GM18867 (cell line): Measurements from ENCODE around the gene SLU7.

Experiments used
- ATAC-seq: cut with Tn5 transposase; IDR thresholded peaks from one replicate; pipeline ENCODE4 v1.9.1; 2021; ENCODE audit warnings: mild to moderate bottlenecking, moderate library complexity; ENCODE audit not compliant: unreplicated experiment

Gene SLU7

GRCh38 chr5:160369990-160370712 lies 48.7 kb downstream of the SLU7 start, which contains the start of gene C1QTNF2:
TSS of gene C1QTNF2 (minus strand) at chr5:160370626. CDS start at chr5:160355011, 15,615 bp downstream.
- no peak for ATAC-seq

- ATAC-seq = no peak
Measured at GRCh38 chr5:160367885-160368284, 51.0 kb downstream of the SLU7 start.

- no peak for ATAC-seq
Measured at GRCh38 chr5:160367261-160367660, 51.6 kb downstream of the SLU7 start.

GRCh38 chr5:160366230-160366629 lies 52.7 kb downstream of the SLU7 start:
- no peak for ATAC-seq

GRCh38 chr5:160363660-160364395 lies 55.1 kb downstream of the SLU7 start:
- no peak for ATAC-seq

GRCh38 chr5:160363211-160363610 lies 55.7 kb downstream of the SLU7 start:
- ATAC-seq = no peak

- no peak for ATAC-seq
Measured at GRCh38 chr5:160361624-160362228, 57.2 kb downstream of the SLU7 start.

- ATAC-seq = no peak
Measured at GRCh38 chr5:160360310-160360709, 58.6 kb downstream of the SLU7 start.

- no peak for ATAC-seq
Measured at GRCh38 chr5:160359816-160360215, 59.1 kb downstream of the SLU7 start.

GRCh38 chr5:160359242-160359641 lies 59.6 kb downstream of the SLU7 start:
- ATAC-seq = no peak

- no peak for ATAC-seq
Measured at GRCh38 chr5:160357861-160358411, 60.9 kb downstream of the SLU7 start.

- no peak for ATAC-seq
Measured at GRCh38 chr5:160357394-160357793, 61.5 kb downstream of the SLU7 start.

- no peak for ATAC-seq
Measured at GRCh38 chr5:160356550-160357347, 62.1 kb downstream of the SLU7 start.

- no peak for ATAC-seq
Measured at GRCh38 chr5:160354666-160355065, 64.2 kb downstream of the SLU7 start.

GRCh38 chr5:160353379-160353778 lies 65.5 kb downstream of the SLU7 start:
- no peak for ATAC-seq

GRCh38 chr5:160352308-160352707 lies 66.6 kb downstream of the SLU7 start:
- no peak for ATAC-seq
